GM23338 (cell line): ENCODE measurements around the gene RNF180. TPM values are rescaled to one million over a fixed set of nuclear protein-coding genes. Genes with fewer than 3 reads are reported as not detected.

ENCODE experiments used
- ATAC-seq: fragments of 200-7000 bp; cut with Tn5 transposase; 3 replicates; pipeline ENCODE4 v1.9.1; 2020
- DNase-seq: peaks from one replicate; pipeline ENCODE4 v3.0.0-alpha.2; 2015; ENCODE audit warnings: low spot score
- H2AFZ ChIP-seq: fragments of 200-600 bp; sonication (generic); 2 replicates; pipeline ENCODE4 v1.8.0; 2016; ENCODE audit warnings: antibody characterized with exemption, mild to moderate bottlenecking, moderate library complexity
- H3F3A ChIP-seq: fragments of 200-600 bp; sonication (generic); replicated peaks from 2 replicates; pipeline ENCODE4 v1.8.0; 2017; ENCODE audit warnings: antibody characterized with exemption, mixed run types, low read depth
- H3K27ac ChIP-seq: fragments of 200-600 bp; sonication (generic); 2 replicates; pipeline ENCODE4 v1.6.1; 2016; ENCODE audit warnings: low read depth
- H3K27me3 ChIP-seq: fragments of 200-600 bp; sonication (generic); 2 replicates; pipeline ENCODE4 v1.8.0; 2016; ENCODE audit warnings: mild to moderate bottlenecking, mixed run types, moderate library complexity; ENCODE audit not compliant: insufficient read depth
- H3K36me3 ChIP-seq: fragments of 200-600 bp; sonication (generic); 2 replicates; pipeline ENCODE4 v1.8.0; 2016; ENCODE audit warnings: mild to moderate bottlenecking; ENCODE audit not compliant: insufficient read depth
- H3K4me1 ChIP-seq: fragments of 200-600 bp; sonication (generic); 2 replicates; pipeline ENCODE4 v1.8.0; 2016; ENCODE audit warnings: mild to moderate bottlenecking, moderate library complexity; ENCODE audit not compliant: insufficient read depth
- H3K4me2 ChIP-seq: fragments of 200-600 bp; sonication (generic); 2 replicates; pipeline ENCODE4 v1.7.1; 2017; ENCODE audit warnings: mixed run types
- H3K4me3 ChIP-seq: fragments of 200-600 bp; sonication (generic); 2 replicates; pipeline ENCODE4 v1.6.1; 2016; ENCODE audit warnings: mixed run types
- H3K79me2 ChIP-seq: fragments of 200-600 bp; sonication (generic); replicated peaks from 2 replicates; pipeline ENCODE4 v1.8.0; 2017; ENCODE audit warnings: mild to moderate bottlenecking; ENCODE audit not compliant: insufficient read depth
- H3K9me2 ChIP-seq: fragments of 200-600 bp; sonication (generic); 2 replicates; pipeline ENCODE4 v1.8.0; 2017; ENCODE audit not compliant: insufficient read depth
- H4K20me1 ChIP-seq: fragments of 200-600 bp; sonication (generic); replicated peaks from 2 replicates; pipeline ENCODE4 v1.8.0; 2017; ENCODE audit warnings: mild to moderate bottlenecking; ENCODE audit not compliant: insufficient read depth
- H3K27ac Mint-ChIP-seq: 2 replicates; pipeline ENCODE4 v1.8.0; 2020; ENCODE audit warnings: inconsistent platforms, mild to moderate bottlenecking, moderate library complexity, mixed read lengths
- H3K27me3 Mint-ChIP-seq: 3 replicates; pipeline ENCODE4 v1.8.0; 2022; ENCODE audit warnings: low read depth, mild to moderate bottlenecking, moderate library complexity, mixed read lengths, inconsistent platforms; ENCODE audit not compliant: insufficient read depth, poor library complexity
- H3K36me3 Mint-ChIP-seq: 3 replicates; pipeline ENCODE4 v1.8.0; 2021; ENCODE audit warnings: low read depth, mild to moderate bottlenecking, inconsistent platforms, moderate library complexity, mixed read lengths
- H3K4me1 Mint-ChIP-seq: 3 replicates; pipeline ENCODE4 v1.8.0; 2020; ENCODE audit warnings: mild to moderate bottlenecking, inconsistent platforms, mixed read lengths
- H3K4me3 Mint-ChIP-seq: 3 replicates; pipeline ENCODE4 v1.8.0; 2021; ENCODE audit warnings: moderate library complexity, mild to moderate bottlenecking, inconsistent platforms, mixed read lengths
- H3K9me3 Mint-ChIP-seq: 3 replicates; pipeline ENCODE4 v1.8.0; 2020; ENCODE audit warnings: moderate library complexity, mild to moderate bottlenecking, inconsistent platforms, mixed read lengths
- CREB1 ChIP-seq: fragments of 250-450 bp; sonication (Bioruptor Pico); IDR thresholded peaks from 2 replicates; pipeline ENCODE4 v1.5.0; 2020; ENCODE audit warnings: low read depth, mild to moderate bottlenecking, moderate library complexity
- CTCF ChIP-seq, 2 experiments: fragments of 200-600 bp in 1 of 2; sonication (generic) in 1 of 2; conservative IDR thresholded peaks; 2 replicates each; pipeline versions ENCODE4 v1.5.1 to v1.6.1; 2016 to 2017; ENCODE audit warnings: antibody characterized with exemption in 2 of 2, low read depth in 2 of 2, mild to moderate bottlenecking in 2 of 2, moderate library complexity in 1 of 2
- ETS1 ChIP-seq: IDR thresholded peaks from 2 replicates; pipeline ENCODE4 v1.6.1; 2016; ENCODE audit warnings: antibody characterized with exemption
- EZH2 ChIP-seq: fragments of 200-600 bp; sonication (generic); IDR thresholded peaks from one replicate; pipeline ENCODE4 v1.8.0; 2017; ENCODE audit warnings: antibody characterized with exemption, mild to moderate bottlenecking, low read depth; ENCODE audit not compliant: unreplicated experiment
- EZH2phosphoT487 ChIP-seq: fragments of 200-600 bp; sonication (generic); IDR thresholded peaks from one replicate; pipeline ENCODE4 v1.8.1; 2018; ENCODE audit warnings: antibody characterized with exemption; ENCODE audit not compliant: unreplicated experiment
- JUNB ChIP-seq: IDR thresholded peaks from one replicate; pipeline ENCODE4 v1.6.1; 2016; ENCODE audit warnings: antibody characterized with exemption; ENCODE audit not compliant: unreplicated experiment
- NANOG ChIP-seq: IDR thresholded peaks from 2 replicates; pipeline ENCODE4 v1.6.1; 2016; ENCODE audit warnings: antibody characterized with exemption, borderline replicate concordance
- POLR2AphosphoS5 ChIP-seq: IDR thresholded peaks from 2 replicates; pipeline ENCODE4 v1.6.1; 2016; ENCODE audit warnings: antibody characterized with exemption, low read depth
- REST ChIP-seq: IDR thresholded peaks from one replicate; pipeline ENCODE4 v1.6.1; 2018; ENCODE audit warnings: antibody characterized with exemption; ENCODE audit not compliant: unreplicated experiment
- STAT1 ChIP-seq: IDR thresholded peaks from one replicate; pipeline ENCODE4 v1.6.1; 2016; ENCODE audit warnings: antibody characterized with exemption; ENCODE audit not compliant: unreplicated experiment
- ZNF114 ChIP-seq: fragments of 250-450 bp; sonication (Bioruptor Pico); IDR thresholded peaks from 2 replicates; pipeline ENCODE4 v1.5.0; 2020; ENCODE audit warnings: mild to moderate bottlenecking, moderate library complexity
- ZNF331 ChIP-seq: fragments of 250-450 bp; sonication (Bioruptor Pico); IDR thresholded peaks from 2 replicates; pipeline ENCODE4 v1.5.0; 2020; ENCODE audit warnings: low read depth, mild to moderate bottlenecking, moderate library complexity
- ZNF462 ChIP-seq: fragments of 250-450 bp; sonication (Bioruptor Pico); IDR thresholded peaks from 2 replicates; pipeline ENCODE4 v1.5.0; 2020; ENCODE audit warnings: mild to moderate bottlenecking, moderate library complexity
- polyA plus RNA-seq: library from polyadenylated mRNA; unstranded; fragments of >200 nt; fragmentation: Nextera tagmentation; extraction: Ambion mirVana; gene quantifications from 2 replicates; pipeline ENCODE4 v1.2.1, GENCODE V29; 2016
- total RNA-seq: library from RNA; depleted of rRNA; stranded (reverse); fragments of >200 nt; shearing (Covaris generic); gene quantifications from 2 replicates; pipeline ENCODE4 v1.2.3, GENCODE V29; 2014

The RNF180 gene
- total and polyA plus RNA-seq, 2 experiments from 2014 or later, result 2.0 to 4.2 TPM

GRCh38 chr5:64156261-64156660 is 9.4 kb upstream of the RNF180 start:
- Histone ChIP-seq H3K4me1 (no peaks in the 10 kb centered on the region), H3K4me3 (no peak overlapping the region), H4K20me1 (no peaks in the 10 kb centered on the region), H3K36me3 (no peaks in the 10 kb centered on the region), H3K4me2 (no peak overlapping the region), H3K79me2 (no peaks in the 10 kb centered on the region), H3F3A (no peaks in the 10 kb centered on the region), H2AFZ (no peak overlapping the region), H3K27ac (no peak overlapping the region), H3K27me3 (no peaks in the 10 kb centered on the region), H3K9me2 (peaks cover 6% of the 10 kb centered on the region; the same call in 1 of the 2 replicates)
- ATAC-seq (no peak), DNase-seq (no peak)
- Mint-ChIP-seq H3K36me3 (peaks cover 10% of the 10 kb centered on the region), H3K4me3 (no peak overlapping the region), H3K27me3 (no peaks in the 10 kb centered on the region), H3K9me3 (peaks cover 26% of the 10 kb centered on the region), H3K4me1 (peaks cover 4% of the 10 kb centered on the region), H3K27ac (no peak overlapping the region)
- no peak for TF ChIP-seq REST
- no peak for TF ChIP-seq ZNF331 (CRISPR knock-in tag)
- no peak for TF ChIP-seq ZNF462 (CRISPR knock-in tag)
- TF ChIP-seq CREB1 (CRISPR knock-in tag), result no peak
- TF ChIP-seq ZNF114 (CRISPR knock-in tag), result no peak
- TF ChIP-seq JUNB, result no peak
- no peak for TF ChIP-seq NANOG
- no peak for TF ChIP-seq STAT1
- TF ChIP-seq POLR2AphosphoS5, result no peak
- no peak for TF ChIP-seq CTCF (conservative IDR thresholded peaks at IDR 0.05; ENCODE audit: low read depth in 2 of 2)
- TF ChIP-seq EZH2, result no peak
- TF ChIP-seq ETS1, result no peak
- no peak for TF ChIP-seq EZH2phosphoT487
